GM12878 (cell line): ENCODE data around the gene NPLOC4. TPM values are rescaled to one million over a fixed set of nuclear protein-coding genes. Genes with fewer than 3 reads are reported as not detected.
A peak's percentile ranks its signal among the peaks of the same experiment; 100 is the strongest.

Source experiments
- BCLAF1 ChIP-seq: fragments of 450-650 bp; IDR thresholded peaks from 2 replicates; pipeline ENCODE4 v1.6.1; 2017; ENCODE audit warnings: antibody characterized with exemption, mild to moderate bottlenecking, moderate library complexity
- CBX3 ChIP-seq: fragments of 200-600 bp; sonication (generic); IDR thresholded peaks from 2 replicates; pipeline ENCODE4 v1.6.1; 2016; ENCODE audit warnings: low read depth, borderline replicate concordance
- CREB1 ChIP-seq: IDR thresholded peaks from 2 replicates; pipeline ENCODE4 v1.6.1; 2012; ENCODE audit warnings: low read depth, mild to moderate bottlenecking, inconsistent platforms
- CTCF ChIP-seq, 3 experiments: IDR thresholded peaks in 2 of 3; conservative IDR thresholded peaks in 1 of 3; 2 replicates each; pipeline ENCODE4 v1.5.1; 2011; ENCODE audit warnings: low read depth in 3 of 3, low read length in 3 of 3, mild to moderate bottlenecking in 3 of 3, control low read depth in 2 of 3, moderate library complexity in 2 of 3, inconsistent platforms in 1 of 3, mixed read lengths in 1 of 3; ENCODE audit not compliant: control insufficient read depth in 2 of 3, insufficient read depth in 1 of 3; ENCODE audit errors: extremely low read depth in 1 of 3
- HDAC6 ChIP-seq: fragments of 200-600 bp; sonication (generic); IDR thresholded peaks from one replicate; pipeline ENCODE4 v1.8.0; 2017; ENCODE audit warnings: antibody characterized with exemption; ENCODE audit not compliant: unreplicated experiment
- KAT2A ChIP-seq: conservative IDR thresholded peaks from 2 replicates; pipeline ENCODE4 v1.6.1; 2011; ENCODE audit warnings: low read depth, low read length; ENCODE audit not compliant: control insufficient read depth
- KDM1A ChIP-seq: fragments of 200-600 bp; sonication (generic); IDR thresholded peaks from 2 replicates; pipeline ENCODE4 v1.6.1; 2016; ENCODE audit warnings: borderline replicate concordance
- KLF5 ChIP-seq: fragments of 450-650 bp; IDR thresholded peaks from 2 replicates; pipeline ENCODE4 v1.6.1; 2014; ENCODE audit warnings: mild to moderate bottlenecking; ENCODE audit not compliant: partially characterized antibody
- LARP7 ChIP-seq: fragments of 450-650 bp; IDR thresholded peaks from 2 replicates; pipeline ENCODE4 v1.6.1; 2017; ENCODE audit warnings: mild to moderate bottlenecking
- MEF2A ChIP-seq: IDR thresholded peaks from 2 replicates; pipeline ENCODE4 v1.6.1; 2011; ENCODE audit warnings: low read depth, mild to moderate bottlenecking, low read length, moderate library complexity; ENCODE audit not compliant: insufficient read depth
- NFYB ChIP-seq: IDR thresholded peaks from 2 replicates; pipeline ENCODE4 v1.6.1; 2011; ENCODE audit warnings: low read depth, mild to moderate bottlenecking, low read length, improper control_type of control experiment, moderate library complexity; ENCODE audit not compliant: insufficient read depth
- PAX5 ChIP-seq: IDR thresholded peaks from 2 replicates; pipeline ENCODE4 v1.6.1; 2011; ENCODE audit warnings: low read depth, low read length, borderline replicate concordance
- POU2F2 ChIP-seq: IDR thresholded peaks from 3 replicates; pipeline ENCODE4 v1.6.1; 2011; ENCODE audit warnings: low read depth, mild to moderate bottlenecking, low read length, borderline replicate concordance
- RAD51 ChIP-seq: fragments of 450-650 bp; IDR thresholded peaks from 2 replicates; pipeline ENCODE4 v1.6.1; 2016; ENCODE audit warnings: moderate library complexity, mild to moderate bottlenecking, inconsistent platforms
- SREBF1 ChIP-seq: IDR thresholded peaks from 2 replicates; pipeline ENCODE4 v1.6.1; 2012; ENCODE audit warnings: mild to moderate bottlenecking, low read length
- TBL1XR1 ChIP-seq: IDR thresholded peaks from 2 replicates; pipeline ENCODE4 v1.6.1; 2012; ENCODE audit warnings: low read depth, low read length, improper control_type of control experiment
- YY1 ChIP-seq: IDR thresholded peaks from 2 replicates; pipeline ENCODE4 v1.6.1; 2011; ENCODE audit warnings: low read depth, mild to moderate bottlenecking, low read length
- ZBTB40 ChIP-seq: fragments of 450-650 bp; IDR thresholded peaks from 2 replicates; pipeline ENCODE4 v1.6.1; 2016; ENCODE audit warnings: mild to moderate bottlenecking, moderate library complexity, borderline replicate concordance
- ZNF24 ChIP-seq: fragments of 450-650 bp; IDR thresholded peaks from 2 replicates; pipeline ENCODE4 v1.6.1; 2017; ENCODE audit warnings: antibody characterized with exemption, mild to moderate bottlenecking
- ZNF622 ChIP-seq: fragments of 450-650 bp; IDR thresholded peaks from 2 replicates; pipeline ENCODE4 v1.6.1; 2017; ENCODE audit warnings: mild to moderate bottlenecking, inconsistent platforms
- polyA plus RNA-seq, 11 experiments: library from polyadenylated mRNA; depleted of rRNA in 4 of 11; unstranded in 6 of 11; stranded (reverse) in 5 of 11; fragments of >200 nt; fragmentation: Nextera tagmentation in 4 of 11; fragmentation: Illumina TruSeq in 1 of 11; extraction: Ambion mirVana in 4 of 11; extraction: Trizol in 1 of 11; gene quantifications; 1 replicate in 1 of 11; 2 replicates in 10 of 11; pipeline versions ENCODE4 v1.2.1 to v1.2.3, GENCODE V29; 2011 to 2016; ENCODE audit warnings: inconsistent platforms in 2 of 11, missing spikeins in 2 of 11, low read depth in 1 of 11
- total RNA-seq, 4 experiments: library from RNA; depleted of rRNA in 3 of 4; stranded (reverse); fragments of >200 nt in 3 of 4; fragmentation: Illumina TruSeq in 1 of 4; extraction: Trizol in 1 of 4; gene quantifications; 2 replicates each; pipeline versions ENCODE4 v1.2.1 to v1.2.3, GENCODE V29; 2013 to 2021
- TF ChIP-seq, protein P1 (sequence below): fragments of 450-650 bp; IDR thresholded peaks from 2 replicates; pipeline ENCODE4 v1.6.1; 2014; ENCODE audit warnings: mild to moderate bottlenecking

Gene NPLOC4
- total and polyA plus RNA-seq, 10 of the 15 experiments (the other 5 are each of a cell fraction or from before 2014, with no cell fraction given), result 1.5 to 83.7 (median 45.8) TPM

DNA sequence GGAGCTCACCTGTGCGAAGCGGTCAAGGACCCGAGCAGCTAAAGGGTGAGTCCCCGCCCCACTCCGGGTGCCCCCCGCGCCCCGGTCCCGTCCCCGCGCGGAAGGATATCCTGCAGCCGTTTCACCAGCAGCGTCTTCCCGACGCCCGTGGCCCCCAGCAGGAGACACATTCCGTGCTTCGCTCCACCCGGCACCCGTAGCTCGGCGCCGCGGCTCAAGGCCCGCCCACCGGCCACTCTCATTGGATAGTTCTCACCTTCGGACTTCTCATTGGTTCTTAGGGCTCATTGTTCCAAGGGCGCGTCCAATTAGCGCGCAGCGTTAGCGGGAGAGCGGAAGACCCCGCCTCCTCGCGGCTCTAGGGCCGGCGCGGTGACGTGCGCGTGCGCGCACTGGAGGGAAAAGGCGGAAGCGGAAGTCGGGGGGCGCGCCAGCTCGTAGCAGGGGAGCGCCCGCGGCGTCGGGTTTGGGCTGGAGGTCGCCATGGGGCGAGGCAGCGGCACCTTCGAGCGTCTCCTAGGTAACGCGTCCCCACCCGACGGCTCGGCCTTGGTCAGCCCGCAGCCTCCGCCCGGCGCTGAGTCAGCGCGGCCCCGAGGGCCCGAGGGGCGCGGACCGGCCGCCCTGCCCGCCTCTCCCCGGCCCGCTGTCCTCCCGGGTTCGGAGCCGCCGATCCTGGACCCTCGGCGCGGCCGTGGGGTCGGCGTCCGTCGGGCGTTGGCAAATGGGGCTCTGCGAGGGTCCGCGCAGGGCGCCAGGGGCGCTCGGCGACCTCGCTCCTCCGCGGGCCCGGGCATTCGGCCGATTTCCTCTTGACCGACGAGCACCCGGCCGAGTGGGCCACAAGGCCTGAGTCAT lies 46.9 kb upstream of the NPLOC4 start, which contains the start of the genes ARL16 and HGS (continued):
- no peak for TF ChIP-seq CTCF (IDR thresholded peaks at IDR 0.05 in 2 of 3, conservative IDR thresholded peaks at IDR 0.05 in 1 of 3; ENCODE audit: control insufficient read depth in 2 of 3, extremely low read depth in 1 of 3, insufficient read depth in 1 of 3, low read depth in 3 of 3, low read length in 3 of 3)
- no peak for TF ChIP-seq KAT2A
- TF ChIP-seq LARP7, result peak; percentile 97
- no peak for TF ChIP-seq PAX5
- TF ChIP-seq YY1, result peak; percentile 52
- peak; percentile 44; the same call in 1 of the 3 replicates for TF ChIP-seq POU2F2
- no peak for TF ChIP-seq KLF5
- TF ChIP-seq BCLAF1, result no peak
- no peak for TF ChIP-seq TBL1XR1
- peak; percentile 90 for TF ChIP-seq ZBTB40
- peak; percentile 14; the same call in 1 of the 2 replicates for TF ChIP-seq SREBF1
- TF ChIP-seq KDM1A, result no peak
- TF ChIP-seq HDAC6, result no peak
- TF ChIP-seq, protein P1, sequence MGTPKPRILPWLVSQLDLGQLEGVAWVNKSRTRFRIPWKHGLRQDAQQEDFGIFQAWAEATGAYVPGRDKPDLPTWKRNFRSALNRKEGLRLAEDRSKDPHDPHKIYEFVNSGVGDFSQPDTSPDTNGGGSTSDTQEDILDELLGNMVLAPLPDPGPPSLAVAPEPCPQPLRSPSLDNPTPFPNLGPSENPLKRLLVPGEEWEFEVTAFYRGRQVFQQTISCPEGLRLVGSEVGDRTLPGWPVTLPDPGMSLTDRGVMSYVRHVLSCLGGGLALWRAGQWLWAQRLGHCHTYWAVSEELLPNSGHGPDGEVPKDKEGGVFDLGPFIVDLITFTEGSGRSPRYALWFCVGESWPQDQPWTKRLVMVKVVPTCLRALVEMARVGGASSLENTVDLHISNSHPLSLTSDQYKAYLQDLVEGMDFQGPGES, result peak; percentile 91
- TF ChIP-seq CREB1, result peak; percentile 84
- peak; percentile 96 for TF ChIP-seq NFYB
- no peak for TF ChIP-seq ZNF622
- TF ChIP-seq ZNF24, result no peak
- TF ChIP-seq CBX3, result no peak
- TF ChIP-seq MEF2A, result no peak
- TF ChIP-seq RAD51, result no peak
